ENCODE measurements around the gene AFF3.

GRCh38 chr2:99726691-99727090 lies 415.7 kb downstream of the AFF3 start:
- no peak for TF ChIP-seq CTCF (conservative IDR thresholded peaks at IDR 0.05)
- TF ChIP-seq EZH2 (IDR thresholded peaks at IDR 0.05; ENCODE audit: low read depth) = no peak

Measured in PC-9 (cell line).